NCI-H2227 treated with DMSO at 0.1 percent for 48 hours (cell line): ENCODE measurements around the gene C1orf198.

ENCODE experiments used
- DNase-seq: peaks from one replicate; lab custom pipeline; 2025; lab: John Stamatoyannopoulos, UW

The C1orf198 gene, protein sequence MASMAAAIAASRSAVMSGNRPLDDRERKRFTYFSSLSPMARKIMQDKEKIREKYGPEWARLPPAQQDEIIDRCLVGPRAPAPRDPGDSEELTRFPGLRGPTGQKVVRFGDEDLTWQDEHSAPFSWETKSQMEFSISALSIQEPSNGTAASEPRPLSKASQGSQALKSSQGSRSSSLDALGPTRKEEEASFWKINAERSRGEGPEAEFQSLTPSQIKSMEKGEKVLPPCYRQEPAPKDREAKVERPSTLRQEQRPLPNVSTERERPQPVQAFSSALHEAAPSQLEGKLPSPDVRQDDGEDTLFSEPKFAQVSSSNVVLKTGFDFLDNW

DNA sequence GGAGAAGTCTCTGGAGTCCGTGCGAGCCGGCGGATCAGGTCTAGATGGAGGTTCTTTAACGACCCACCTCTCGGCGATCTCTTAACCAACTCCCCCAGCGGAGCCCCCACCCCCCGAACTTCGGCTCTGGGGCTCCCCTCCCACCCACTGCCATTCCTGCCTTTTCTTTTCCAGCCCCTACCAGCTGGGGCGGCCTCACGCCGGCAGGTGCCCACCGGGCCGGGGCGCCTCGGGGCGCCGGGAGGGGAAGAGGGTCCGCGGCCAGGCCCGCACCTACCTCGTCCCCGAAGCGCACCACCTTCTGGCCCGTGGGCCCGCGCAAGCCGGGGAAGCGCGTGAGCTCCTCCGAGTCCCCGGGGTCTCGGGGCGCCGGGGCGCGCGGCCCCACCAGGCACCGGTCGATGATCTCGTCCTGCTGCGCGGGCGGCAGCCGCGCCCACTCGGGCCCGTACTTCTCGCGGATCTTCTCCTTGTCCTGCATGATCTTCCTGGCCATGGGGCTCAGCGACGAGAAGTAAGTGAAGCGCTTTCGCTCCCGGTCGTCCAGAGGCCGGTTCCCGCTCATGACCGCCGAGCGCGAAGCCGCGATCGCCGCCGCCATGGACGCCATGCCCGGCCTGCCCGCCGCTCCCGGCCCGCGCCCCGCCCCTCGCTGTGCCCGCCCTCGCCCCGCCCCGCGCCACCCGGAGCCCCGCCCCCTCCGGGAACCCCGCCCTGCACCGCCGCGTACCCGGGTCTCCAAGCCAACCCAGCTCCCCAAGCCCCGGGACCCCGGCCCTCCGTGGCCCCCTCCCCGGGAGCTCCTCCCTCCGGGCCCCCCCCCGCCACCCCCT lies at the start of gene C1orf198:
TSS of gene C1orf198 (minus strand) at position 619 of the 833 bp plus-strand sequence. CDS start at position 610, 9 bp downstream.
- DNase-seq = peak; percentile 88

DNA sequence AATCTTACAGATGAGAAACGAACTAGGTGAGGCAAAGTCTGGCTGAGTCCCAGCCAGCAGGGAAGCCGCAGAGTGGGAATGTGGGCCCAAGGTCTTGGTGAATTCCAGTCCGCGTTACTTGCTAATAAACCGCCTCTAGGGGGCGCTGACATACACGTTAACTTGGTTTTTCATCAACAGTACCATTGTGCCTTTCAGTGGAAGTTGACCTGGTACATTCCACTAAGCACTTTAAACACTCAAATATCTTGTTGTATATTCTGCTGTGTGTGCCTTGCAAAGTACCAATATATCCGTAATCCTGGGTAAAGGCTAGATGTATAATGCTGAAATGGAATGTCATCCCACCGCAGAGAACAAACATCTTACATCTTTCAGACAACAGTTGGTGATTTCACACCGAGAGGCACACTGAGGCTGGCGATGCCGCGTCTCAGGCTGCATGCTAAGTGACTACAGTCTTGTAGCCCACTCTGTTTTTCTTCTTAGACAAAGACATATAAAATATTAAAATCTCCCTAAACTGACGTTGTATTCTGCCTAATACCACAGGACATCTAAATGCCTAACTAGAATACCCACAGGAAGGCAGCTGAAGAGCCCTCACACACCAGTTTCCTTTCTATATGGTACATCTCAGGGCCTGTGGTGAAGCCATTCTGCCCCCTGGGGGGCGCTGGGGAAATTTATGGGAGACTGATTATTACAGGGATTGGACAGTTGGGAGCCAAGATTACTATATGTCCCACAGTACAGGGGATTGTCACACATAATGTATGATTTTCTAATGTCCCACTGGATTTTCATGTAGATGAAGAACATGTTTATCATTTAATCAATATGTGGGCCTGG lies 49.2 kb upstream of the C1orf198 start:
- DNase-seq = peak; percentile 31

GRCh38 chr1:230916587-230917283 lies 48.4 kb upstream of the C1orf198 start:
- DNase-seq = no peak

DNA sequence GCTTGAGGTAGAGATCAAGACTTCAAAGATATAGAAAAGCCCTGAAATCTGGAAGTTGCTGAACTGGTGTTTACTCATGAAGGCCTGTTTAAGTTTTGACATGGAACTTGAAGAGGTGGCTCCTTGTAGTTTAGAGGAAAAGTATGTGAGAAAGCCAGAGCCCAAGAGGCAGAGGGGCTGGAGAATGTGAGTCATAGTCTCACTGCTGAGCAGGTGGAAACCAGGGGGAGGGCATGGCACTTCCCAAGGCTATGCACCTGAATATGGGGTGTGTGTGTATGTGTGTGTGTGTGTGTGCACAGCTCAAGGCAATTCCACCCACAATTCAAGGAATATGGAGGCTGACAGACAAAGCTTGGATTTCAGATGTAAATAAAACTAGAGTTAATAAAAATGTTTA lies 46.8 kb upstream of the C1orf198 start:
- no peak for DNase-seq

DNA sequence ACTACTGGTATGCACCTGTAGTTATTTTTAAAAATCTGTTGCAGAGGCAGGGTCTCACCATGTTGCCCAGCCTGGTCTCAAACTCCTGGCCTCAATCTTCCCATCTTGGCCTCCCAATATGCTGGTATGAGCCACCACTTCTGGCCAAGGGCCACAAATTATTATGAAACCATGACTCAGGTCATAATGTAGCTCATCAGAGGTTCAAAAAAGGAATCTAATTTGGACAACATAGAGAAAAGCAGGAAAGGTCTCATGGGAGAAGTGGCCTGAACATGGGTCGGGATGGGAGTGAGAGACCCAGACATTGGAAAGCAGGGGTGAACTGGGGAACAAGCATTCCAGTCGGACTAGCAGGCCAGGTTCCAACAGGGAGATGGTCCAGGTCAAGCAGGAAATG lies 45.2 kb upstream of the C1orf198 start:
- DNase-seq = no peak

DNA sequence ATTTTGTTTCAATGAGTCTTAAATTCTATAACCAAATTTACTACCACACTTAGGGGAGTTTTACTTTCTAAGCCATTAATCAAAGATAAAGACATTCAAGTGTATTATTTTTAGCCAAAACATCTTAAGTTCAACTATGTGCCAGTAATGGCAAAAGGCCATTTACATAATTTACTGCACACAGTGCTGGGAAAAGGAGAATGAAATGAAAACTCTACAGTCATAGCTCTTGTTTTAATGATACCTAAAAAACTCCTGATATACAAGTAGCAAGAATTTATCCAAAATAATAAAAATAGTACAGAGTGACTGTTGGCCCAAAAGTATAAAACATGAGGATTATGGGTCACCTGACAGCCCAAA lies 42.4 kb upstream of the C1orf198 start:
- DNase-seq = no peak

- DNase-seq = no peak
These were observed 41.8 kb upstream of the C1orf198 start for GRCh38 chr1:230909974-230910754.

GRCh38 chr1:230907472-230908205 lies 39.3 kb upstream of the C1orf198 start:
- no peak for DNase-seq

DNA sequence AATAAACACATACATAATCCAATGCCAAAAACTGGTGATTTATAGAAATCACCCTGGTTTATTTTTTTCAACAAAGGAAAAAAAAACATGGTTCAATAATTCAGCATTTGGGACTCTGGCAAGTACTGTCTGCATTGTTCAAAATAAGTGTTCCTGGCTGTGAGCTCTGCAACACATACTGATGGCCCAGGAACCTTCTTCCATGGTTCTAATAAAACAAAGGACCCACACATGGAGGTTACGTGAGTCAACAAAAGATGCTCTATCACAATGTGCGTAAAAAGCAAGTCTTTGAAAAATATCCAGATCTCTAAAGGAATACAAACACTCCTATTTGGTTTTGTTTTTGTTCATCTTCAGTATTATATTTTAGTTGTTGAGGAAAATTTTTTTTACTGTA lies 37.9 kb upstream of the C1orf198 start:
- DNase-seq = no peak

GRCh38 chr1:230905733-230906132 lies 37.4 kb upstream of the C1orf198 start:
- DNase-seq = no peak

GRCh38 chr1:230902349-230902923 lies 34.1 kb upstream of the C1orf198 start:
- no peak for DNase-seq

DNA sequence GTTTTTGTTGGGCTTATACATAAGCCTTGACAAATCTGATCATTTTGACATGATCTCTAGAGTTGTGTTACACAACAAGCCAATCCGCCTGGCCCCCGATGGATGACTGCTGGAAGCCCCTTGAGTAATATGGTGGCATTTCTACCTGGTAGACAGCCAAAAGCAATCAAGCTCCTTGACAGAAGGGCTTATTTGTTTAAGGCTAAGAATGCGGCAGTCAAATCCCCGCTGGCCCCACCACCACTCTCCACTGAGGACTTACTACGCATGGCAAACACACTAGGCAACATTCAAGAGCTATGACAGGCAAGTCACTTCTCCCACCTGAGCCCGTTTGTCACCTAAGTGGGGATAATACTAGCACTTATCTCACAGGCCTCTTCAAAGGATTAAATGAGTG lies 33.4 kb upstream of the C1orf198 start:
- DNase-seq = peak; percentile 4

- DNase-seq = no peak
These were observed 32.7 kb upstream of the C1orf198 start for GRCh38 chr1:230900984-230901383.

- no peak for DNase-seq
These were observed 31.5 kb upstream of the C1orf198 start for GRCh38 chr1:230899841-230900251.

DNA sequence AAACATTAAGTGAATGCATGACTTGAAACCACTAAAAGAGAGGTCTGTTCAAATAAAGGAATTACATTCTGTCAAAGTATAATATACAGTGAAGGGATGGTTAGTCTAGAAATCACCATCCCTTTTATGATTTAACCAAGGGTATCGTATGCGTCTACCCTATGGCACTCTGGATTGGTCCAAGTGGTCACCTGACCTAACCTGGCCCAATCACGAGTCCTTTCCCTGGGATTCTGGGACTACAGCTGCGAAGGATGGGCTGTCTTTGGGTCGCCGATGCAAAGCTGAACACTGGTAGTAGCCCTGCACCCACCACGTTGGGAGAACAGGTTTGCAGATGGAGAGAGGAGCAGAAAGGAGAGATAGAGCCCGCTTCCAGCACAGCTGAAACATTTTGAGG lies 30.4 kb upstream of the C1orf198 start:
- DNase-seq = no peak

- no peak for DNase-seq
These were observed 29.8 kb upstream of the C1orf198 start for GRCh38 chr1:230898144-230898543.

DNA sequence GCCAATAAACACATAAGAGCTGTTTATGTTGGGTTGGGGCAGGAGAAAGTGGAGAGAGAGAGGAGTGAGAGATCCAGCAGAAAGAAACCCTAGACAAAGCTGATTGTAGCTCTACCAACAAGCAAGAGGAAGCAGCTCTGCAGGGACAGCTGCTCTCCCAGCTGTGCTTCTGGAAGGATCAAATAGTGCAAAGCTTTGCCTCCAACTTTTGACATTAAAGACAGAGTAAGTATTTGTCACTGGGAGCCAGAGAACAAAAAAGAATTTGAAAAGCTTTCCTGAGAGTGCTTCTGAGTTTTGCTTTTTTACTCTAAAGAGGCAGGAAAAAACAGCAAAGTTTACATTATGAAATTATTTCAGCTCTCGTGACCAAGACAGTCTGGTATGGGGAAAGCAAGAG lies 28.5 kb upstream of the C1orf198 start:
- no peak for DNase-seq

DNA sequence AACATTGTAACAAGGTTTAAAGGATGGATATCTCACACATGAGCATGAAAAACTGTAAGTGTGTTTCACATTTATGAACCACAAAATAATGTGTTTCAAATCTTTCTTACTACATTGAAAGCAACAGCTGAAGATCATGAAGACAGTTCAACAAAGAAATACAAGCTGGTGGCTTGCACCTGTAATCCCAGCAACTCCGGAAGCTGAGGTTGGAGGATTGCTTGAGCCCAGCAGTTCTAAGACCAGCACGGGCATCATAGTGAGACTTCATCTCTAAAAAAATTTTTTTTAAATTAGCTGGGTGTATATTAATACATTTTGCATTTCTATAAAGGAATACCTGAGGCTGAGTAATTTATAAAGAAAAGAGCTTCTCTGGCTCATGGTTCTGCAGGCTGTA lies 27.1 kb upstream of the C1orf198 start:
- no peak for DNase-seq

DNA sequence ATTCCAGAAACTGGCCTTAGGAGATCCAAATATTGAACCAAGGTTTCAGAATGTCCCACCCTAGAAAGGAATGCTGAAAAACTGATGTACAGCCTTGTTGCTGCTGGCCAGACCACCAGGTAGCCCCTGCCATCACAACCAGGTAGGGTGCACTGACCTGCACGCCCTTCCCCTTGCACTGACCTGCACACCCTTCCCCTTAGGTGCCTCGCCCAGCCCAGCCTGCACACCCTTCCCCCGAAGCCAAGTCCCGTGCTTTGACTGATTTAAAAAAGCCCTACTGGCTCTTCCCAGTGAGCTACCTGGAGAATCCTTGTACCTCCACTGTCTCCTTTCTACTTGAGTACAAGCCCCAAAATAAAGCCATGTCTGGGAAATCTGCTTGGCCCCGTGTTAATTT lies 26.3 kb upstream of the C1orf198 start:
- DNase-seq = no peak

DNA sequence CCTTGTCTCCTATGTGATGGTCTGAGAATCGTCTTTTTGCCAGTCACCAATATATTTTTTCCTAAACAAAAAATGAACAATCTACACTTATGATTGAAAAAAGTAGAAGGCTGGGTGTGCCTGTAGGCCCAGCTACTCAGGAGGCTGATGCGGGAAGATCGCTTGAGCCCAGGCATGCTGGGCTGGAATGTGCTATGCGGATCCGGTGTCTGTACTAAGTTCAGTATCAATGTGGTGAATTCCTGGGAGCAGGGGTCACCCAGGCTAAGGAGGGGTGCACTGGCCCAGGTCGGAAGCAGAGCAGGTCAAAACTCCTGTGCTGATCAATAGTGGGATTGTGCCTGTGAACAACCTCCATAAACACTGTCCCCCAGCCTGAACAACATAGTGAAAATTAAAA lies 25.7 kb upstream of the C1orf198 start:
- no peak for DNase-seq
